Measurements from ENCODE around the gene MED26. TPM values are rescaled to one million over a fixed set of nuclear protein-coding genes. Genes with fewer than 3 reads are reported as not detected.
"Not testable (repeated sequence)": the region's sequence is repeated elsewhere in the genome, so short reads cannot be mapped to it uniquely, and the experiment has no call there.

The MED26 gene
- total RNA-seq, 1 donor from 2014 or later = 2.6 TPM

- H3K36me3 ChIP-seq (ENCODE audit: control insufficient read depth in 3 of 3, insufficient read depth in 3 of 3, low read length in 3 of 3) = peaks cover 43 to 56% (median 49%) of the 10 kb centered on the region in 3 donors
- H3K27ac ChIP-seq (ENCODE audit: low read depth, low read length) = peak overlapping the region; percentile 48
These were observed 23.6 kb upstream of the MED26 start for GRCh38 chr19:16651421-16652188.

GRCh38 chr19:16650821-16651220, 22.8 kb upstream of the MED26 start:
- peaks cover 36 to 56% (median 48%) of the 10 kb centered on the region in 3 donors for H3K36me3 ChIP-seq (ENCODE audit: control insufficient read depth in 3 of 3, insufficient read depth in 3 of 3, low read length in 3 of 3)
- peaks cover 29 to 44% (median 36%) of the 10 kb centered on the region in 3 donors for H3K4me1 ChIP-seq (ENCODE audit: control insufficient read depth in 3 of 3, insufficient read depth in 3 of 3, low read length in 3 of 3)
- H3K9ac ChIP-seq (ENCODE audit: low read depth in 1 of 3, low read length in 3 of 3) = peak overlapping the region in 2 of 3 donors; percentile 4 to 25
- no peaks in the 10 kb centered on the region for H3K9me3 ChIP-seq (ENCODE audit: control insufficient read depth in 3 of 3, low read length in 3 of 3)
- H3K4me3 ChIP-seq (ENCODE audit: low read length in 3 of 3) = peak overlapping the region in 1 of 3 donors; percentile 42
- H3K27ac ChIP-seq (ENCODE audit: low read depth, low read length) = peak overlapping the region; percentile 48
- H3K27me3 ChIP-seq (ENCODE audit: control insufficient read depth in 3 of 3, insufficient read depth in 3 of 3, low read length in 3 of 3) = no peaks in the 10 kb centered on the region

More at GRCh38 chr19:16651421-16652188, 23.6 kb upstream of the MED26 start:
- Histone ChIP-seq H3K4me3 (ENCODE audit: low read length in 3 of 3) (peak overlapping the region in 1 of 3 donors; percentile 17), H3K9ac (ENCODE audit: low read depth in 1 of 3, low read length in 3 of 3) (peak overlapping the region in 2 of 3 donors; percentile 4 to 25), H3K4me1 (ENCODE audit: control insufficient read depth in 3 of 3, insufficient read depth in 3 of 3, low read length in 3 of 3) (peaks cover 29 to 43% (median 36%) of the 10 kb centered on the region in 3 donors)
- not testable (repeated sequence) for H3K27me3 ChIP-seq (ENCODE audit: control insufficient read depth in 3 of 3, insufficient read depth in 3 of 3, low read length in 3 of 3); H3K9me3 ChIP-seq (ENCODE audit: control insufficient read depth in 3 of 3, low read length in 3 of 3)

DNA sequence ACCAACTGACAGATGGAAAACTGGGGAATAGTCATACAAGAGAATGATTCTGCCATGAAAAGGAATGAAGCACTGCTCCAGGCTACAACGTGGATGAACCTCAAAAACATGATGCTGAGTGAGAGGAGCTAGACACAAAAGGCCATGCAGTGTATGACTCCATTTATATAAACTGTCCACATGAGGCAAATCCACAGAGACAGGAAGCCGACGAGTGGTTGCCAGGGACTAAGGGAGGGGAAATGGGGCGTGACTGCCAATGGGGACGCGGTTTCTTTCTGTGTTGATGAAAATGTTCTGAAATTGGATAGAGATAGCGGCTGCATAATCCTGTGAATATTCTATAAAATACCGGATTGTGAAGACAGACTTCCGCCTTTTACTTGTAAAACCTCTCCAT, 21.7 kb upstream of the MED26 start:
- peaks cover 34 to 55% (median 46%) of the 10 kb centered on the region in 3 donors for H3K36me3 ChIP-seq (ENCODE audit: control insufficient read depth in 3 of 3, insufficient read depth in 3 of 3, low read length in 3 of 3)
- no peak overlapping the region for H3K27ac ChIP-seq (ENCODE audit: low read depth, low read length)
- peaks cover 29 to 51% (median 42%) of the 10 kb centered on the region in 3 donors for H3K4me1 ChIP-seq (ENCODE audit: control insufficient read depth in 3 of 3, insufficient read depth in 3 of 3, low read length in 3 of 3)

GRCh38 chr19:16645140-16645539, 17.1 kb upstream of the MED26 start:
- no peaks in the 10 kb centered on the region for H3K9me3 ChIP-seq (ENCODE audit: control insufficient read depth in 3 of 3, low read length in 3 of 3)
- no peaks in the 10 kb centered on the region for H3K27me3 ChIP-seq (ENCODE audit: control insufficient read depth in 3 of 3, insufficient read depth in 3 of 3, low read length in 3 of 3)
- H3K36me3 ChIP-seq (ENCODE audit: control insufficient read depth in 3 of 3, insufficient read depth in 3 of 3, low read length in 3 of 3) = peaks cover 21 to 57% (median 40%) of the 10 kb centered on the region in 3 donors
- H3K27ac ChIP-seq (ENCODE audit: low read depth, low read length) = no peak overlapping the region
- no peak overlapping the region for H3K9ac ChIP-seq (ENCODE audit: low read depth in 1 of 3, low read length in 3 of 3)
- peaks cover 8 to 20% (median 20%) of the 10 kb centered on the region in 3 donors for H3K4me1 ChIP-seq (ENCODE audit: control insufficient read depth in 3 of 3, insufficient read depth in 3 of 3, low read length in 3 of 3)
- H3K4me3 ChIP-seq (ENCODE audit: low read length in 3 of 3) = no peak overlapping the region

More for the DNA sequence above, 21.7 kb upstream of the MED26 start:
- Histone ChIP-seq H3K27me3 (ENCODE audit: control insufficient read depth in 3 of 3, insufficient read depth in 3 of 3, low read length in 3 of 3) (no peaks in the 10 kb centered on the region), H3K4me3 (ENCODE audit: low read length in 3 of 3) (no peak overlapping the region), H3K9me3 (ENCODE audit: control insufficient read depth in 3 of 3, low read length in 3 of 3) (no peaks in the 10 kb centered on the region), H3K9ac (ENCODE audit: low read depth in 1 of 3, low read length in 3 of 3) (no peak overlapping the region)

GRCh38 chr19:16641695-16642094, 13.7 kb upstream of the MED26 start:
- no peaks in the 10 kb centered on the region for H3K27me3 ChIP-seq (ENCODE audit: control insufficient read depth in 3 of 3, insufficient read depth in 3 of 3, low read length in 3 of 3)
- H3K4me1 ChIP-seq (ENCODE audit: control insufficient read depth in 3 of 3, insufficient read depth in 3 of 3, low read length in 3 of 3) = peaks cover 0 to 21% (median 17%) of the 10 kb centered on the region in 3 donors
- H3K36me3 ChIP-seq (ENCODE audit: control insufficient read depth in 3 of 3, insufficient read depth in 3 of 3, low read length in 3 of 3) = peaks cover 24 to 58% (median 39%) of the 10 kb centered on the region in 3 donors
- no peaks in the 10 kb centered on the region for H3K9me3 ChIP-seq (ENCODE audit: control insufficient read depth in 3 of 3, low read length in 3 of 3)
- no peak overlapping the region for H3K4me3 ChIP-seq (ENCODE audit: low read length in 3 of 3)
- H3K27ac ChIP-seq (ENCODE audit: low read depth, low read length) = no peak overlapping the region
- no peak overlapping the region for H3K9ac ChIP-seq (ENCODE audit: low read depth in 1 of 3, low read length in 3 of 3)

DNA sequence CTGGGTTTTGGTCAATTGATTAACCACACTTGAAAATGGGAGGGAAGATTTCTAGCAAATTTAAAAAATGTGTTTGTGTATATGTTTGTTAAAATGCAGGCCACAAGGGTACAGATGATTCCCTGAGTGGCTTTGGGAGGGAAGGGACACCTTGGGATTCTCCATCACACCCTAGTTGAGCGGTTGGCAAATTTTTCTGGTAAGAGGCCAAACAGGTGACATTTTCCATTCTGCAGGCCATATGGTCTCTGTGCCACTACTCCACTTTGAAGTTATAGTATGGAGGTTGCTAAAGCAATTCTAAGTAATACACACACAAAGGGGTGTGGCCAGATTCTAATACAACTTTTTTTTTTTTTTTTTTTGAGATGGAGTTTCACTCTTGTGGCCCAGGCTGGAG, 12.9 kb upstream of the MED26 start:
- Histone ChIP-seq H3K4me1 (ENCODE audit: control insufficient read depth in 3 of 3, insufficient read depth in 3 of 3, low read length in 3 of 3) (peaks cover 0 to 21% (median 17%) of the 10 kb centered on the region in 3 donors), H3K36me3 (ENCODE audit: control insufficient read depth in 3 of 3, insufficient read depth in 3 of 3, low read length in 3 of 3) (peaks cover 24 to 55% (median 33%) of the 10 kb centered on the region in 3 donors), H3K27me3 (ENCODE audit: control insufficient read depth in 3 of 3, insufficient read depth in 3 of 3, low read length in 3 of 3) (no peaks in the 10 kb centered on the region), H3K9ac (ENCODE audit: low read depth in 1 of 3, low read length in 3 of 3) (no peak overlapping the region), H3K9me3 (ENCODE audit: control insufficient read depth in 3 of 3, low read length in 3 of 3) (no peaks in the 10 kb centered on the region), H3K27ac (ENCODE audit: low read depth, low read length) (no peak overlapping the region), H3K4me3 (ENCODE audit: low read length in 3 of 3) (no peak overlapping the region)

GRCh38 chr19:16638666-16639065, 10.7 kb upstream of the MED26 start:
- Histone ChIP-seq H3K36me3 (ENCODE audit: control insufficient read depth in 3 of 3, insufficient read depth in 3 of 3, low read length in 3 of 3) (peaks cover 17 to 40% (median 26%) of the 10 kb centered on the region in 3 donors), H3K4me1 (ENCODE audit: control insufficient read depth in 3 of 3, insufficient read depth in 3 of 3, low read length in 3 of 3) (peaks cover 0 to 12% (median 6%) of the 10 kb centered on the region in 3 donors), H3K4me3 (ENCODE audit: low read length in 3 of 3) (no peak overlapping the region), H3K27ac (ENCODE audit: low read depth, low read length) (no peak overlapping the region), H3K9ac (ENCODE audit: low read depth in 1 of 3, low read length in 3 of 3) (no peak overlapping the region), H3K27me3 (ENCODE audit: control insufficient read depth in 3 of 3, insufficient read depth in 3 of 3, low read length in 3 of 3) (no peaks in the 10 kb centered on the region), H3K9me3 (ENCODE audit: control insufficient read depth in 3 of 3, low read length in 3 of 3) (no peaks in the 10 kb centered on the region)

GRCh38 chr19:16637535-16637934, 9.5 kb upstream of the MED26 start:
- Histone ChIP-seq H3K27ac (ENCODE audit: low read depth, low read length) (no peak overlapping the region), H3K27me3 (ENCODE audit: control insufficient read depth in 3 of 3, insufficient read depth in 3 of 3, low read length in 3 of 3) (no peaks in the 10 kb centered on the region), H3K4me3 (ENCODE audit: low read length in 3 of 3) (no peak overlapping the region), H3K9ac (ENCODE audit: low read depth in 1 of 3, low read length in 3 of 3) (no peak overlapping the region), H3K4me1 (ENCODE audit: control insufficient read depth in 3 of 3, insufficient read depth in 3 of 3, low read length in 3 of 3) (peaks cover 0 to 12% (median 6%) of the 10 kb centered on the region in 3 donors), H3K36me3 (ENCODE audit: control insufficient read depth in 3 of 3, insufficient read depth in 3 of 3, low read length in 3 of 3) (peaks cover 17 to 36% (median 22%) of the 10 kb centered on the region in 3 donors), H3K9me3 (ENCODE audit: control insufficient read depth in 3 of 3, low read length in 3 of 3) (no peaks in the 10 kb centered on the region)

- peaks cover 18 to 23% (median 21%) of the 10 kb centered on the region in 3 donors for H3K4me1 ChIP-seq (ENCODE audit: control insufficient read depth in 3 of 3, insufficient read depth in 3 of 3, low read length in 3 of 3)
- H3K36me3 ChIP-seq (ENCODE audit: control insufficient read depth in 3 of 3, insufficient read depth in 3 of 3, low read length in 3 of 3) = peaks cover 0 to 18% (median 14%) of the 10 kb centered on the region in 3 donors
These were observed 3.5 kb upstream of the MED26 start for GRCh38 chr19:16631465-16631864.

More at GRCh38 chr19:16631465-16631864, 3.5 kb upstream of the MED26 start:
- Histone ChIP-seq H3K9me3 (ENCODE audit: control insufficient read depth in 3 of 3, low read length in 3 of 3) (no peaks in the 10 kb centered on the region), H3K27ac (ENCODE audit: low read depth, low read length) (no peak overlapping the region), H3K9ac (ENCODE audit: low read depth in 1 of 3, low read length in 3 of 3) (no peak overlapping the region), H3K4me3 (ENCODE audit: low read length in 3 of 3) (no peak overlapping the region), H3K27me3 (ENCODE audit: control insufficient read depth in 3 of 3, insufficient read depth in 3 of 3, low read length in 3 of 3) (no peaks in the 10 kb centered on the region)
